HEK293 (cell line): Measurements from ENCODE around the gene ZNF319.

ENCODE experiments used
- MYNN ChIP-seq: fragments of 450-650 bp; formaldehyde crosslinking; IDR thresholded peaks from 2 replicates; pipeline ENCODE4 v1.5.1; 2016; ENCODE audit warnings: missing biosample characterization, missing genetic modification characterization, borderline replicate concordance
- TCF7L2 ChIP-seq: IDR thresholded peaks from 2 replicates; pipeline ENCODE4 v1.6.1; 2011; ENCODE audit warnings: low read depth, mild to moderate bottlenecking, inconsistent platforms, low read length, moderate library complexity, borderline replicate concordance
- YY1 ChIP-seq: fragments of 450-650 bp; formaldehyde crosslinking; IDR thresholded peaks from 2 replicates; pipeline ENCODE4 v1.5.1; 2018; ENCODE audit warnings: missing biosample characterization, missing genetic modification characterization

DNA sequence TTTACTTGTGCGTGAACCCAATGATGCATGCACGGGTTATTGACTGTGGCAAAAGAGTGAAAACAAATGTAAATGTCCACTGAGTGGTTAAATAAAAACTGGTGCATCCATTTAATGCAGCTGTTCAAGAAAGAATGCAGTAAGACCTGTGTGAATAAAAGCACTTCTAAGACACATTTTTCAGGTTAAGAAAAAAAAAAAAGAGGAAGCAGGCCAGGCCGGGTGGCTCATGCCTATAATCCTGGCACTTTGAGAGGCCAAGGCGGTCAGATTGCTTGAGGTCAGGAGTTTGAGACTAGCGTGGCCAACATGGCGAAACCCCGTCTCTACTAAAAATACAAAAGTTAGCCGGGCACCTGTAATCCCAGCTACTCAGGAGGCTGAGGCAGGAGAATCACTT is 41.4 kb downstream of the ZNF319 start:
- TF ChIP-seq TCF7L2 (no peak), YY1 (tag by site-specific recombination) (no peak), MYNN (no peak)
